Measurements from ENCODE around the gene EMB. TPM values are rescaled to one million over a fixed set of nuclear protein-coding genes. Genes with fewer than 3 reads are reported as not detected.
"Not testable (repeated sequence)": the region's sequence is repeated elsewhere in the genome, so short reads cannot be mapped to it uniquely, and the experiment has no call there.

The EMB gene
- 10 to 100 TPM; 14.6 to 35.8 TPM for total RNA-seq
- long read RNA-seq, full-length matches to known transcripts: 7 of 7 reads
- long read RNA-seq, partial matches to known transcripts: 0 of 7 reads
- long read RNA-seq, other reads (novel, unspliced or antisense): 0 of 7 reads

DNA sequence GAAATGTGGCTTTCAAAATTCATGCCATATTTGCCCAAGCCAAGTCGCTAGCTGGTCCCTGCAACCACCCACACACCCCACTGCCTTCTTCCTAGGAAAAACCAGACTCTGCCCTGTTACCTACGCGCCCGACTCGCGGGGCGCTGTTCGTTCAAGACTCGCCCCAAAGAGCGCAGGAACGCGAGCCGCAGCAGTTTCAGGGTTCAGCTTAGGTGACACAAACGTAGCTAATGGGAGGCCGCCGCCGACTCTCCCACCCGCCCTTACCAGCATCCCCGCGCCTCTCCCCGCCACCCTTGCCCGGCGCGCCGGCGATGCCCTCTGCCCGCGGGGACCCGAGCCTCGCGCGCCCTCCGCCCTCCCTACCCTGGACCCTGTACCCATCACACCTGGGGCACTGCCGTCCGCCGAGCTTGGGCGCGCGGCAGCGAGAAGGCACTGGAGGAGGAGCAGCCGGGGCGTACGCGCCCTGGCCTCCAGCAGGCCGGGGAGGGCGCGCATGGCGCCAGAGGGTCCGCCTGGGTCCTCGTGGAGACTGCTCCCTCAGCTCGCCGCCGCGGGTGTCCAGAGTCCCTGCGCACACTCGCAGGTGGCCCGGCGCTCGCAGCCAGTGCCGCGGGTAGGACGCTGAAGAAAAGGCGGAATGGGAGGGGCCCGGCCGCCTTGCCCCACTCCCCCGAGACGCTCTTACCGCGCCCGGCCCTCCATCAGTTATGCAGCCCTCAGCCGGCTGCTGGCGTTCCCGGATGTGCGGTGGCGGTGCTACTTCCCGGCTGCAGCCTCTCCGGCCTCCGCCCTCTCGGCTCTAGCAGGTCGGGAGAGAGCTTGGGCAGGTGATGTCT lies at the start of gene EMB:
Gene EMB, minus strand, starts transcription at position 638 of the 842 bp plus-strand sequence. Its CDS starts 137 bp downstream, at position 501.
- ATAC-seq (peak; percentile 79 to 95), DNase-seq (peak; percentile 65)
- intact Hi-C loops (cut with DNase I): no loop called here

GRCh38 chr5:50489491-50489890 lies 48.4 kb upstream of the EMB start:
- DNase-seq; intact Hi-C loops (cut with DNase I); ATAC-seq: not testable (repeated sequence)

DNA sequence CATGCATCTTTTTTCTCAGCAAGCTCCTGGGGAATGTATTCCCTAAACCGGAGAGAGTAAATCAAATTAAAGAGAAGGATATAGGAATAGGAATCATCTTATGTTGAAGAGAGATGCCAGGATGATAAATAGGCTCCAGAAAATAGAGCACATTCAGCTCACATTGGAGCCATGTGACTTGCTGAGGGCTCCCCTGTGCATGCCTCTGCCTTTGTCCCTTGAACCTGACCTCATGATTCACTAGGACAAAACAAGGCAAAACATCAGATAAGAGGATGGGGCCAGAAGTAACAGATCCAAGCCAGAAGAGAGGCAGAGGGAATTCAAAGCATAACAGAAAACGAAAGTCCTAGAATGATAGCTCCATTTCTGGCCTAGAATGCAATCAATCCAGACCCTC lies 37.7 kb upstream of the EMB start:
- intact Hi-C loops (cut with DNase I); DNase-seq; ATAC-seq: not testable (repeated sequence)

DNA sequence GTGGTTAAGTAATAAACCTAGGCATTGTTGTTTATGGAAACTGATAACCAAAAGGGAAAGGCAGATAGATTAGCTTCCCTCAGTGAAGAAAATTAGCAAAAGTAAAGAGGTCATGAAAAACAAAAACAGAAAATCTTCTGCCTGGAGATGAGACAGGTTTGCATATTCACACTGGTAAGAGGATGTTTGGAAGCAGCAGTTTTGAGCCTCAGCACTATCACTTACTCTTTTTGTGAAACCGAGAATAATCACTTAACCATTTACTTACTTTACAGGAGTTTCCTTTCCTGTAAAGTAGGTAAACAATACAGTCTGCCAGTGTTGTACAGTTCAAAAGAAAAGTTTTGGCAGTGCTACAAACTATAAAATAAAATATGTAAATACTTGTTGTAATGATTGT lies 35.5 kb upstream of the EMB start:
- no peak for ATAC-seq
- intact Hi-C loops (cut with DNase I): no loop called here
- DNase-seq: no peak

- ATAC-seq; DNase-seq; intact Hi-C loops (cut with DNase I): not testable (repeated sequence)
These were observed 23.9 kb upstream of the EMB start for GRCh38 chr5:50465015-50465414.

DNA sequence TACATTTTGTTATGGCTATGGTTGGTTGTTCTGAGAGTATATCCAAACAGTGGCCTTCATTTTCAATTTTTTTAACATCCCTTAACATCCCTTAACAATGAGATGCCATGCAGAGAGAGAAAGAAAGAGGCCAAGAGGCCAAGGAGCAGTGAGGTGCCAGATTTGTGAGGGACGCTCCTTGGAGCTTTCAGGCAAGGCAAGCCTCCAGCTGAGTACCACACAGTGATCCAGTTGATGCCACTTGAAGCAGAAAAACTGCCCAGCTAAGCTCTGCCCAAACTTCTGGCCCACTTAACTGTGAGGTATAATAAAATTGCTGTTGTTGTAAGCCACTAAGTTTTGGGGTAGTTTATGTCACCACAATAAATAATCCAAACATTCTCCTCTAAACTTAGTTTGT lies 22.6 kb upstream of the EMB start:
- intact Hi-C loops (cut with DNase I): no loop called here
- no peak for ATAC-seq
- DNase-seq: no peak

- intact Hi-C loops (cut with DNase I): no loop called here
- DNase-seq: no peak
- ATAC-seq: no peak
These were observed 22.0 kb upstream of the EMB start for GRCh38 chr5:50463047-50463446.

GRCh38 chr5:50462579-50462978 lies 21.5 kb upstream of the EMB start:
- peak in 1 of 2 donors; percentile 33 for ATAC-seq
- DNase-seq: not testable (repeated sequence)

DNA sequence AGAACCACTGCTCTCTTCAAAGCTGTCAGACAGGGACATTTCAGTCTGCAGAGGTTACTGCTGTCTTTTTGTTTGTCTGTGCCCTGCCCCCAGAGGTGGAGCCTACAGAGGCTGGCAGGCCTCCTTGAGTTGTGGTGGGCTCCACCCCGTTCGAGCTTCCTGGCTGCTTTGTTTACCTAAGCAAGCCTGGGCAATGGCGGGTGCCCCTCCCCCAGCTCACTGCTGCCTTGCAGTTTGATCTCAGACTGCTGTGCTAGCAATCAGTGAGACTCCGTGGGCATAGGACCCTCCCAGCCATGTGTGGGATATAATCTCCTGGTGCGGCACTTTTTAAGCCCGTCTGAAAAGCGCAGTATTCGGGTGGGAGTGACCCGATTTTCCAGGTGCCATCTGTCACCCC lies 17.3 kb upstream of the EMB start:
- ATAC-seq; intact Hi-C loops (cut with DNase I): not testable (repeated sequence)
- DNase-seq: peak; percentile 21

More at GRCh38 chr5:50462579-50462978, 21.5 kb upstream of the EMB start:
- intact Hi-C loops (cut with DNase I): not testable (repeated sequence)

DNA sequence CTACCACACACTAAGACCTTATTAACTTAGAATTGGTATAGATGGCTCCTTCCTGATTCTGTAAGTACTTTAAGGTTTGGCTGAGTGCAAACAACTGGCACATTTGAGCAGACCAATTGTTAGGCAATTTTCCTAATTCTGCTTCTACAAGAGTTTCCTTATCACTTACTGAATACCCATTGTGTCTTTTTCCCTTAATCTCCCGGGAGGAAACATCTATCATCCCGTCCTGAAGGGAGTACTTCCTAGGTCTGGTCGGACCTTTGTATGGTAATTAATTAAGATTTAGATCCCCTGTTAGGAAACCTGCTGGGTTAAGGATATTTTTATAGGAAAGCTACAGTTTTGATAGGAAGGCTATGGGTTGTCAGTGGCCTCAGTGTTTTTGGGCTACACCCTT lies 8.2 kb upstream of the EMB start:
- ATAC-seq; DNase-seq; intact Hi-C loops (cut with DNase I): not testable (repeated sequence)

DNA sequence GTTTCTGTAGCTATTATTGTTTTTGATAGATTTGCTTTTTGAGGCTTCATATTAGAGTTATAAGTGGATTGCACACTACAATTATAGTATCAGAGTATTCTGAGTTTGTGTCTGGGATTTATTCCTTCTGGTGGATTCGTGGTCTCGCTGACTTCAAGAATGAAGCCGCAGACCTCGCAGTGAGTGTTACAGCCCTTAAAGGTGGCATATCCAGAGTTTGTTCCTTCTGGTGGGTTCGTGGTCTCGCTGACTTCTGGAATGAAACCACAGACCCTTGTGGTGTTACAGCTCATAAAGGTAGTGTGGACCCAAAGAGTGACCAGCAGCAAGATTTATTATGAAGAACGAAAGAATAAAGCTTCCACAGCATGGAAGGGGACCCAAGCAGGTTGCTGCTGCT lies 6.9 kb upstream of the EMB start:
- no peak for ATAC-seq
- intact Hi-C loops (cut with DNase I): no loop called here
- DNase-seq: no peak

- intact Hi-C loops (cut with DNase I): no loop called here
- ATAC-seq (no peak), DNase-seq (no peak)
These were observed 6.1 kb upstream of the EMB start for GRCh38 chr5:50447228-50447627.

- no peak for DNase-seq
- intact Hi-C loops (cut with DNase I): no loop called here
These were observed 4.3 kb upstream of the EMB start for GRCh38 chr5:50445296-50445949.

DNA sequence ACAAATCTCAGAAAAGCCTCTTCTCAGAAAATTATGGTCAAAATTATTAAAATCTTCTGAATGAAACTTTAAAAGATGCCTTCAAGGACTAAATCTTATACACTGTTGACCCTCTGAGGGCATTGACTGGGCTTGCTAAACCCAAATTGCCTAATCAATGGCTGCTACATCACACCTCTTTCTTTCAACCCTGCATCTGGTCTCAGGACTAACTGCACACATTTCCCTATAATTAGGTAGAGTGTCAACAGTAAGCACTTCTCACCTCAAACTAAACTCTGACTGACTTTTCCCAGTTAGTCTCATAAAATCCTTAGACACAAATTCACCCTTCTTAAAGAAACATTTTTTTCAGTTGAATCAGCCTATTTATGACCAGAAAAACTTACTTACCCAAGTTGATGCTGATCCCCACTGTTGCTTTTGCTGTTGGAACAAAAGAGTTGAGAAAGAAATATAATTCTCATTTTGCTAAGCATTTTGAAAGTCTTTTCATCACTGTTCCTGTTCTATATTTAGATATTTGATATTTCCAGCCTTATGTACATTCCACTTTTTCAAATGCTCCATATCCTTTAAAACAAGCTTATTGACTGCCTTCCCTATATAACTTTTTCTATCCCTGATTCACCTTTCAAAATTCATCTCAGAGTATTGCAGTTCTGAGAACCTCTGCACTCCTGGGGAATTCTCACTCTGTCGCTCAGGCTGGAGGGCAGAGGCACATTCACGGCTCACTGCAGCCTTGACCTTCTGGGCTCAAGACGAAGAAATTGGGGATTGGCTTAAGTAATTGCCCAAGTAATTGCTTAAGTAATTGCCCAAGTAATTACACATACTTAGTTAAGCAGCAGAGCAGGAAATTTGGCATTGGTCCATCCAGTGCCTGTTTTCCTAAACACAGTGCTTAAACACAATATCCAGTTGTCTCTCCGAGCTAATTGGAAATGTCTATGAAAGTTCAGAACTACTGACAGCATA lies 1.8 kb upstream of the EMB start:
- ATAC-seq; intact Hi-C loops (cut with DNase I); DNase-seq: not testable (repeated sequence)

More at GRCh38 chr5:50445296-50445949, 4.3 kb upstream of the EMB start:
- ATAC-seq: no peak

GRCh38 chr5:50441493-50441955 lies 436 bp upstream of the EMB start:
- ATAC-seq: no peak
- intact Hi-C loops (cut with DNase I): no loop called here

GRCh38 chr5:50439221-50439620 lies 1.9 kb downstream of the EMB start:
- ATAC-seq (no peak), DNase-seq (no peak)
- intact Hi-C loops (cut with DNase I): no loop called here

More at GRCh38 chr5:50441493-50441955, 436 bp upstream of the EMB start:
- no peak for DNase-seq

- ATAC-seq; DNase-seq; intact Hi-C loops (cut with DNase I): not testable (repeated sequence)
These were observed 3.0 kb downstream of the EMB start for GRCh38 chr5:50438060-50438459.

GRCh38 chr5:50435168-50435567 lies 5.9 kb downstream of the EMB start:
- intact Hi-C loops (cut with DNase I): no loop called here
- DNase-seq: no peak
- no peak for ATAC-seq

Measured in left cardiac atrium (tissue), 4 donors.